ENCODE measurements around the gene DDC. TPM values are rescaled to one million over a fixed set of nuclear protein-coding genes. Genes with fewer than 3 reads are reported as not detected.

The DDC gene
- total and polyA plus RNA-seq, 2 donors from 2014 or later: 7.8 to 257 TPM

DNA sequence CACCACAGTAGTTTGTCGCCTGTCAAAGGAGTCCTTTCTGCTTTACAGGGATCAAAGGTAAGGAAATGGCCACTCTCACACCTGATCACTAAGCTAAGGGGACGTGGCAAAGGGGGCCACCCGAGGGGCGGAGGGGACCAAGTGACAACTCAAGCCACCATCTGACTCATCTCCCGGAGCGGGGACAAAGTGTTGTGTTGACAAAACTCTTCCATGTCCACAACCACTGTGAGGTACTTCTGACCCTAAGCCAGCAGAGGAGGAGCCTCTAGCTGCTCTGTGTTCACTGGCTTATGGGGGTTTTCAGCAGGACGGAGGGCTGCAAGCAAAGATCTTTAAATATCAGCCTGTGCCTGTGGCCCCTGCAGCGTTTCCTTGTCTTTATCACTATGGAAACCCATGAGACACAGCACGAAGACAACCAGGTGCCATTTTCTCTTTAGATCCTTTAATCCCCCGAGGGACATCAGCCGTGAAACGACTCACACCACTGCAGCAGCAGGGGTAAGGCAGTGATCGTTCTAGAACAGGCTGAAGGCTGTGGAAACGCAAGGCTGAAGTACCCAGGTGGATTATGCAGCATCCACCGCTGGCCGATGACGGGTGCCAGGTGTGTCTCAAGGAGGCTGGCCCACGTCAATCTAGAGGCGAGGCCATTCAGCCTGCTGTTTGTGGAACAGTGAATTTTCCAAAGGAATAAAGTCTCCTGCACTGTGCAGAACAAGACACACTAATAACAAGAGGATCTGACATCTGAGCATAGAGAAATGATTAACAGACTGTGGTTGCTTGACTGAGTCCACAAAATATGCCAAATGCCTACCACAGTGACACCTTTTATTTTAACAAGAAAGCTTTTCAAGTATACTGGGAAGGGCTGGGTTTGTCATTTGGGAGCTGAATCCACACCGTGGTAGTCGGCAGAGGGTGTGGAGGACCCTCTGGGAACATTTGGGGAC is 26.6 kb upstream of the DDC start:
- DNase-seq (peak in 3 of 5 donors; percentile 26 to 36 (median 33)), FAIRE-seq (no peak)
- intact Hi-C loops (cut with DNase I): no loop called here
- H3K4me1 ChIP-seq (ENCODE audit: control insufficient read depth in 2 of 3, insufficient read depth in 2 of 3, low read depth in 1 of 3, low read length in 3 of 3): no peaks in the 10 kb centered on the region
- H3K27me3 ChIP-seq (ENCODE audit: control insufficient read depth, insufficient read depth, low read length): no peaks in the 10 kb centered on the region
- no peak overlapping the region for H3K27ac ChIP-seq (ENCODE audit: low read depth in 2 of 2, low read length in 2 of 2)
- H3K36me3 ChIP-seq (ENCODE audit: control insufficient read depth in 2 of 3, insufficient read depth in 3 of 3, low read length in 3 of 3): peaks cover 0 to 5% (median 0%) of the 10 kb centered on the region in 3 donors
- H3K9ac ChIP-seq (ENCODE audit: low read length in 3 of 3): no peak overlapping the region
- no peak overlapping the region for H3K4me3 ChIP-seq (ENCODE audit: low read length in 3 of 3)
- TF ChIP-seq, protein P1, sequence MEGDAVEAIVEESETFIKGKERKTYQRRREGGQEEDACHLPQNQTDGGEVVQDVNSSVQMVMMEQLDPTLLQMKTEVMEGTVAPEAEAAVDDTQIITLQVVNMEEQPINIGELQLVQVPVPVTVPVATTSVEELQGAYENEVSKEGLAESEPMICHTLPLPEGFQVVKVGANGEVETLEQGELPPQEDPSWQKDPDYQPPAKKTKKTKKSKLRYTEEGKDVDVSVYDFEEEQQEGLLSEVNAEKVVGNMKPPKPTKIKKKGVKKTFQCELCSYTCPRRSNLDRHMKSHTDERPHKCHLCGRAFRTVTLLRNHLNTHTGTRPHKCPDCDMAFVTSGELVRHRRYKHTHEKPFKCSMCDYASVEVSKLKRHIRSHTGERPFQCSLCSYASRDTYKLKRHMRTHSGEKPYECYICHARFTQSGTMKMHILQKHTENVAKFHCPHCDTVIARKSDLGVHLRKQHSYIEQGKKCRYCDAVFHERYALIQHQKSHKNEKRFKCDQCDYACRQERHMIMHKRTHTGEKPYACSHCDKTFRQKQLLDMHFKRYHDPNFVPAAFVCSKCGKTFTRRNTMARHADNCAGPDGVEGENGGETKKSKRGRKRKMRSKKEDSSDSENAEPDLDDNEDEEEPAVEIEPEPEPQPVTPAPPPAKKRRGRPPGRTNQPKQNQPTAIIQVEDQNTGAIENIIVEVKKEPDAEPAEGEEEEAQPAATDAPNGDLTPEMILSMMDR (IDR thresholded peaks at IDR 0.05; ENCODE audit: borderline replicate concordance, extremely low read depth, insufficient read depth): no peak
- no peaks in the 10 kb centered on the region for H3K9me3 ChIP-seq (ENCODE audit: control insufficient read depth in 2 of 3, insufficient read depth in 1 of 3, low read length in 3 of 3)

DNA sequence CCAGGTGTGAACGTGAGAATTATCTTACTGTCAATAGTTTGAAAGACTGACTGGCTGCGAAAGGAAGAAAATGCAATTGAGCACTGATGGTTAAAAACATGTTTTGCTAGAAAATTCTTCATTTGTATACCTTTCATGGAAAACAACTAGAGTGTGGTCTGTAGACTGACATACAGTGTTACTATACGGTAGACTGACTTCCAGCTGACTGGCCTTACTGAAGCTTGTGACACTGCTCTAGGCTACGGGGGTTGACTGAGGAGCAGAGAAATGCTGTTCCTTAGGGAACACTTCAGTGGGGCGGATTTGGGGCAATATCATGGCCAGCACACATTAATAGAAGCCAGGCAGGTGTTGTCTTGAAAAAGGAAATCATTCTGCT is 25.9 kb upstream of the DDC start:
- no peaks in the 10 kb centered on the region for H3K9me3 ChIP-seq (ENCODE audit: control insufficient read depth in 2 of 3, insufficient read depth in 1 of 3, low read length in 3 of 3)
- no peak overlapping the region for H3K9ac ChIP-seq (ENCODE audit: low read length in 3 of 3)
- intact Hi-C loops (cut with DNase I): no loop called here
- no peak overlapping the region for H3K4me3 ChIP-seq (ENCODE audit: low read length in 3 of 3)
- H3K27me3 ChIP-seq (ENCODE audit: control insufficient read depth, insufficient read depth, low read length): no peaks in the 10 kb centered on the region
- H3K36me3 ChIP-seq (ENCODE audit: control insufficient read depth in 2 of 3, insufficient read depth in 3 of 3, low read length in 3 of 3): peaks cover 0 to 2% (median 0%) of the 10 kb centered on the region in 3 donors
- no peak for FAIRE-seq
- H3K27ac ChIP-seq (ENCODE audit: low read depth in 2 of 2, low read length in 2 of 2): no peak overlapping the region
- H3K4me1 ChIP-seq (ENCODE audit: control insufficient read depth in 2 of 3, insufficient read depth in 2 of 3, low read depth in 1 of 3, low read length in 3 of 3): no peaks in the 10 kb centered on the region
- DNase-seq: no peak
- TF ChIP-seq, protein P1 (IDR thresholded peaks at IDR 0.05; ENCODE audit: borderline replicate concordance, extremely low read depth, insufficient read depth): no peak

DNA sequence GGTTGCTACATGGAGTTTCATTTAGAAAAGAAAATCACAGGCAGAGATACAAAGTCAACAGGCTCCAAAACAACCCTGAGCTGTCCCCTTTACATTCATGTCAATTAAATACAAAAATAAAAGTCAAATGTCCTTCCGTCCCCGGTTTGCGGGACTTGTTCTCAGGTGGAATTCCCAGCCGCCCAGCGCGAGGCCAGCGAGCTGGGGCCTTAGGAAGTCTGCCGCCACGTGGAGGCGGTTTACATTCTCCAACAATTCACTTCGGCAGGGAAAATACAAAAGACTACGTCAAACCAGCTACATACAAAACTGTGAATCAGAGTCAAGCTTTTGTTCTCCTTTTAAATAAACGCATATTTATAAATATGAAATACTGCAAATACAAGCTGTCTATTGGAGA is 25.3 kb upstream of the DDC start:
- peaks cover 0 to 2% (median 0%) of the 10 kb centered on the region in 3 donors for H3K36me3 ChIP-seq (ENCODE audit: control insufficient read depth in 2 of 3, insufficient read depth in 3 of 3, low read length in 3 of 3)
- DNase-seq (no peak), FAIRE-seq (no peak)
- H3K27ac ChIP-seq (ENCODE audit: low read depth in 2 of 2, low read length in 2 of 2): no peak overlapping the region
- no peaks in the 10 kb centered on the region for H3K9me3 ChIP-seq (ENCODE audit: control insufficient read depth in 2 of 3, insufficient read depth in 1 of 3, low read length in 3 of 3)
- intact Hi-C loops (cut with DNase I): no loop called here
- no peak overlapping the region for H3K4me3 ChIP-seq (ENCODE audit: low read length in 3 of 3)
- H3K4me1 ChIP-seq (ENCODE audit: control insufficient read depth in 2 of 3, insufficient read depth in 2 of 3, low read depth in 1 of 3, low read length in 3 of 3): no peaks in the 10 kb centered on the region
- H3K27me3 ChIP-seq (ENCODE audit: control insufficient read depth, insufficient read depth, low read length): no peaks in the 10 kb centered on the region
- no peak overlapping the region for H3K9ac ChIP-seq (ENCODE audit: low read length in 3 of 3)
- TF ChIP-seq, protein P1 (IDR thresholded peaks at IDR 0.05; ENCODE audit: borderline replicate concordance, extremely low read depth, insufficient read depth): no peak

All from kidney (tissue), 14 donors.